Left forelimb (tissue), 1 donor: ENCODE measurements around the gene SYNE1.
"Not testable (repeated sequence)": the region's sequence is repeated elsewhere in the genome, so short reads cannot be mapped to it uniquely, and the experiment has no call there.

Experiments used
- DNase-seq: peaks from one replicate; pipeline ENCODE4 v3.0.0-alpha.2; 2018; ENCODE audit warnings: low spot score

Gene SYNE1

DNA sequence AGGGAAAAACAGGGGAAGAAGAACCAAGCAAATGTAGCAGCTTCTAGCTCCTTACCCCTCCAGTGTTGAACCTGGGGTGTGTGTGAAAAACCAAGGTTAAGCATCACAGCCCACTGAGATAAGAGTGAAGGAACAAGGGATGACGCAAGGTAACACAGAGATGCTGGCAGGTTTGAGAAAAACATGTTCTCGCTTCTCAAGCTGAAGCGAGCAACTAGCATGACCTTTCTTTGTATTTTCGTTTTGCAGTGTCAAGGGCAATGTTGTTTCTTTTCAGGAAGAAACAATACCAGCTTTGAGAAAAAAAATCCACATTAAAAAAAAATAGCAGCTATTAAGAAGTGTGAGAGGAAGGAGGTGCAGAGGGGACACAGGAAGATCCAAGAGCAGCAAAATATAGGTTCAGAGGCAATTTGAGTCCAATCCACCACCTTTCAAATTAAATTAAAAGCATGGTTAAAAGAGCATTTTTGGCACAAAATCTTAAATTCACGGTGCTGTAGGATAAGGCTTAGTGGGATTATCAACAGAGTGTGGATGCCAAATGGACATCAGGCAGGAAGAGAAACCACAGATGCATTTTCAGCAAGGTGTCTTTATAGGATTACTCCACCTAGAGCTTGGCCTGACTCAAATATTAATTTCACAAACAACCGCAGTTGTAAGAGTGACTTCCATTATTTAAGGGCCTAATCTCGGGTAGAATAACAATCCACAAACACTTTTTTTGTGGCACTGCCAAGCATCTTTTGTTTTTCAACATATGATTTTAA, 70.9 kb downstream of the SYNE1 start:
- DNase-seq: no peak

- DNase-seq: no peak
Observed at GRCh38 chr6:152563177-152563576, 74.0 kb downstream of the SYNE1 start.

- not testable (repeated sequence) for DNase-seq
Observed at GRCh38 chr6:152558798-152559197, 78.4 kb downstream of the SYNE1 start.

DNA sequence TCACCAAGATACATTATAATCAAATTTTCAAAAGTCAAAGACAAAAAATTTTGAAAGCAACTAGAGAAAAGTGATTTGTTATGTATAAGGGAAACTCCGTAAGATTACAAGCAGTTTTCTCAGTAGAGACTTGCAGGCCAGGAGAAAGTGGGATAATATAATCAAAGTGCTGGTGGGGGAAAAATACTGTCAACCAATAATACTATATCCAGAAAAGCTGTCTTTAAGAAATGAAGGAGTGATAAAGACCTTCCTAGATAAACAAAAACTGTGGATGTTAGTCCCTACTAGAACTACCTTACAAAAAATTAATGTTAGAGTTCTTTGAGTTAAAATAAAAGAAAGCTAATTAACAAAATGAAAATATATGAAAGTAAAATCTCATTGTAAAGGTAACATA, 79.7 kb downstream of the SYNE1 start:
- no peak for DNase-seq

GRCh38 chr6:152554851-152555250, 82.3 kb downstream of the SYNE1 start:
- no peak for DNase-seq

DNA sequence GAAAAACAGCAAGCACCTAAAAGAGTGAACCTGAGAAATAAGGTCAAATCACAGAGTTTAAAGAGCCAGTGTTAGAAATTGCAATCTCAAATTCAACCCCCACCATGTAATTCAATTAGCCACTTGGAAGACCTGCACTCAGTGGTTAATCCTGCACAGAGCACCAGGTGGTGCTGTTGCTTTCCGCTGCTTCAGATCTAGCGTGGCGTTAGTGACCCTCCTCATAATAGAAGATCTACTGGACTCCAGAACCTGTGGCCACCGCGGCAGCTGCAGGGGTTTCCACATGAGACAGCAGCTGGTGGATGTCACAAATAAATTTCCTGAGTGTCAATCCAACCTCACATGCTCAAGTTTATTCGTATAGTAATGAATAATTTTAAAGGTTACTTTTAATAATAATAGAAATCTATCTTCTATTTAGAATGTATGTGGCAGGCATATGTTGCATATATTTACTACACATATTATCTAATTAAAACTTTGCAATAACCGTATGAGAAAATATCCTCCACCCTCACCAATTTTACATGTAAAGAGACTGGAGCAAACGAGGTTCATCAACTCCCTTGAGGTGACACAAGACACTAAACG, 84.4 kb downstream of the SYNE1 start:
- DNase-seq: no peak

- DNase-seq: no peak
Observed at GRCh38 chr6:152543519-152543918, 93.6 kb downstream of the SYNE1 start.

DNA sequence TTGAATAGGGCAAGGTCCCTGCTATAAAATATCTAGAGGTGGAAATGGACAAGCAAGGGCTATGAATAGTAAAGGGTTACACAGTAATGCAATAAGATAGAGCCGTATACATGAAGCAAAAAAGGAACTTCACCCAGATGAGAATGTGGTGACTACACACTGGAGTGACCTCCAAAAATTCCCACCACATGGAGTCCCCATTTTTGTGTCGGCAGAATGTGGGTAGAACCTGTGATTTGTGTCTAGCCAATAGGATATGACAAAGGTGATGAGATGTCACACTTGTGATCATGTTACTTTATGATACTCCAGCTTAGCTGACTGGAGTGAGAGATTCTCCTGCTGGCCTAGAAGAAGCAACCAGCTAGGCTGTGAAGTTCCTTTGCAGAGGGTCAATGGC, 96.8 kb downstream of the SYNE1 start:
- no peak for DNase-seq

GRCh38 chr6:152534541-152534940, 102.6 kb downstream of the SYNE1 start:
- no peak for DNase-seq

DNA sequence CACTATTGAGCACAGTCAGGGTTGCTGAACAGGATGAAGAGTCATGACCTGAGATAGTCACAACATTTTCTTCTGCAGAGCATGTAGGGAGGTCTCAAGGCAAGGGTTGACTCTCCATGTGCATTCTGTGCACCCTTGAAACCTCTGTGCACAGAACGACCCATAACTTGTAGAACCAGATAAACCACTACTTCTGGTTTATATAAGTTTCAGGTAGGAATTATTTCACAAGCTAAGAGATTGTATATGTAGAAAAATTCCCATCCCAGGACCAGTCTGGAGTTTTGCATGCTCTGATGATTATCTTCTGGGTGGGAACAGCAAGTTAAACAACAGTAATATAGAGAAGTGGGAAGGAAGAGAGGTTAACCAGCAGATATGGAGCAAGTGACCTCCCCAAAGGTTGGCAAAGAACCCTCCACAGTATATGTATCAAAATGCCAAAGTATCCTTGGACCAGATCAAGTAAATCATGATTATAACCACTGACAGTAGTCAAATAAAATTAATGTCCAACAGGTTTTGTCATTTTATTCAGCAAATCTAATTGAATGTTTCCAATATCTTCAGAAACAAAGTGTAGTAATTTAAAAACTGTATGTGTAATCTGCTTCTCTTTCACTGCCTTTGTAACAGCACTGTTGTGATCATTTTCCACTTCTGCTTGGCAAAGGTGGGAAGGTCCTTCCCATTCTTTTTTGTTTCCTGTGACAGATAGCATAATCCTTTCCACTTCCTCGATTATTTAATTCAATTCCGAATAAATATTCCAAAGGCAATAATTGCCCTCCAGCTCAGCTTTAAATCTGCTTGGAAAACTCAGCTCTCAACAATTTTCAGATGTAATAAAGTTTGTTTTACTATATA, 104.4 kb downstream of the SYNE1 start:
- no peak for DNase-seq

DNA sequence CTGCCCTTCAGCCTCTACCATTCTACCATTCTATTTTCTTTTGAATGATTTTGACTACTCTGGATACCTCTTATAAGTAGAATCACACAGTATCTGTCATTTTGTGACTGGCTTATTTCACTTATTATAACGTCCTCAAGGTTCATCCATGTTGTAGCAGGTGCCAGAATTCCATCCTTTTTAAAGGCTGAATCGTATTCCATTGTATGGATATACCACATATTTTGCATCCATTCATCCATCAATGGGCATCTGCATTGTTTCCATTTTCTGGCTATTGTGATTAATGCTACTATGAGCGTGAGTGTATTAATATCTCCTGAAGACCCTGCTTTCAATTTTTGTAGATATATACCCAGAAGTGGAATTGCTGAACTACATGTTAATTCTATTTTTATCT, 105.5 kb downstream of the SYNE1 start:
- DNase-seq: no peak

- DNase-seq: no peak
Observed at GRCh38 chr6:152529369-152529768, 107.8 kb downstream of the SYNE1 start.

DNA sequence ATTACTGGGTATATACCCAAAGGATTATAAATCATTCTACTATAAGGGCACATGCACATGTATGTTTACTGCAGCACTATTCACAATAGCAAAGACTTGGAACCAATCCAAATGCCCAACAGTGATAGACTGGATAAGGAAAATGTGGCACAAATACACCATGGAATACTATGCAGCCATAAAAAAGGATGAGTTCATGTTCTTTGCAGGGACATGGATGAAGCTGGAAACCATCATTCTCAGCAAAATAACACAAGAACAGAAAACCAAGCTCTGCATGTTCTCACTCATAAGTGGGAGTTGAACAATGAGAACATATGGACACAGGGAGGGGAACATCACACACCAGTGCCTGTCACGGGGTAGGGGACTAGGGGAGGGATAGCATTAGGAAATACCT, 123.0 kb downstream of the SYNE1 start:
- not testable (repeated sequence) for DNase-seq

- DNase-seq: no peak
Observed at GRCh38 chr6:152509916-152510315, 127.2 kb downstream of the SYNE1 start.

- DNase-seq: no peak
Observed at GRCh38 chr6:152508477-152508876, 128.7 kb downstream of the SYNE1 start.

- DNase-seq: no peak
Observed at GRCh38 chr6:152503546-152503945, 133.6 kb downstream of the SYNE1 start.

DNA sequence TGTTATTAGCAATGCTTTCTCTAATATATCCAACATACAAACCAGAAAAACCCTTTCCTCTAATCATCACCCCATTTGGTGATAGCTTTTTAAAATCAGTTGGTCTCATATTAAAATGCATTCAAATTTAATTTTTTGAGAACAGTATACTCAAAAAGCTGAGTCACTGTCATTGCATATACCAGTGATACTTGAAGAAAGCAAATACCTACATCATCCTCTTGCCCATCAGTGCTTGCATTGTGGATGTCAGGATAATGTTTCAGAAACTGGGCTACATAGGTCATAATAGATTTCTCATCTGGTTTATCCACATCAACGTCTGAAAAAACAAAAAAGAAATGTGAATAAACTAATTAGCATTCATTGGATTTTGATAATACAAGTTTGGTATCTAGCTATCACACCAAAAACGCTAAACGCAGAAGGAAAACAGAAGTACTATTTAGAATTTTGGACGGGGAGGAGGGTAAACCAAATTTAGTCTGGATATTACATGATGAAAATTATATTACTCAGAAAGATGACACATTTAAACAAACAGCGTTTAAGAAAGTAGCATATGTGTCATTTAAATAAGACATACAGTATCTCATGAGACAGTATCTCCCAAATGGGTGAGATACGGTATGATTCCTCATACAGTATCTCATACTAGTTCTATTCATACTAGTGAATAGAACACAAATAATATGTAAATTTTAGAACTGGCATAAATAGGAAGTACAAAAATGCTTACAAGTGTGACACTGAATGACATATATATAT, 134.6 kb downstream of the SYNE1 start:
- no peak for DNase-seq

- no peak for DNase-seq
Observed at GRCh38 chr6:152499931-152500330, 137.2 kb downstream of the SYNE1 start.

- DNase-seq: no peak
Observed at GRCh38 chr6:152496731-152497130, 140.4 kb downstream of the SYNE1 start.

- DNase-seq: not testable (repeated sequence)
Observed at GRCh38 chr6:152495456-152495855, 141.7 kb downstream of the SYNE1 start.

GRCh38 chr6:152492281-152492680, 144.9 kb downstream of the SYNE1 start:
- not testable (repeated sequence) for DNase-seq

- not testable (repeated sequence) for DNase-seq
Observed at GRCh38 chr6:152491501-152491900, 145.7 kb downstream of the SYNE1 start.
